ENCODE data around the gene IL10RA.

IL10RA gene

DNA sequence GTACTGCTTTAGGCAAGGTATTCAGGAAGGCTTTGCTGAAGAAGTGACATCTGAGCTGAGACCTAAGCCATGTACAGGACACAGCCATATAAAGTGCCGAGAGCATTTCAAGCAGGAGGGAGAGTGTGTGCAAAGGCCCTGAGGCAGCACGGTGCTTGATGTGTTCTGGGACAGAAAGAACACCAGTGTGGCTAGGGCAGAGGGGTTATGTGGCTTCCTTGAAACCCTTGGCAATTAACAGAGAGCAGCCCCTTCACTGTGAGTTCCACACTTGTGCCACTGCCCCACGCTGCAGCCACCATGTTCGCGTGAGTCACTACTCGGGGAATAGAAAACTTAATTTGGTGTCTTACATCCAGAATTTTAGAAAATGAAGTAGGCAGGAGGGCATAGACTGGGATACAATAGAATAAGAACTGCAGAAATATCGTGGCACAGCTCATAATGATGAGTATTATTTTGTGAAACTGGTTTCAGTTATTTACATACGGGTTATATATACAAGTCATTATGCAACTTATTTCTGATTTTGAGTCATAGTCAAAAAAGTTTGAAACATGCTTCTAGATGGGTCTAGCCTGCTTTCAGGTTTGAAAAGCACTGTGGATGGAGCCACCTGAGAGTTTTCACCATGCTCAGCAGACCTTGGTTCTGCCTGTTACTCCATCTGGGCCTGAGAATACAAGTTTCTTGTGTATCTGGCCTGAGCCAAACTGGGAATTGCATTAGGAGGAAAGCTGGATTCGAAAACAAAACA lies 11.8 kb downstream of the IL10RA start:
- TF ChIP-seq POLR2A (IDR thresholded peaks at IDR 0.05; ENCODE audit: low read depth, low read length) (peak; percentile 12; the same call in 1 of the 2 replicates), POLR2AphosphoS5 (IDR thresholded peaks at IDR 0.05; ENCODE audit: low read depth, low read length) (no peak)
- peak; percentile 56 for DNase-seq (ENCODE audit: insufficient read length)
- peak; percentile 94 for FAIRE-seq

DNA sequence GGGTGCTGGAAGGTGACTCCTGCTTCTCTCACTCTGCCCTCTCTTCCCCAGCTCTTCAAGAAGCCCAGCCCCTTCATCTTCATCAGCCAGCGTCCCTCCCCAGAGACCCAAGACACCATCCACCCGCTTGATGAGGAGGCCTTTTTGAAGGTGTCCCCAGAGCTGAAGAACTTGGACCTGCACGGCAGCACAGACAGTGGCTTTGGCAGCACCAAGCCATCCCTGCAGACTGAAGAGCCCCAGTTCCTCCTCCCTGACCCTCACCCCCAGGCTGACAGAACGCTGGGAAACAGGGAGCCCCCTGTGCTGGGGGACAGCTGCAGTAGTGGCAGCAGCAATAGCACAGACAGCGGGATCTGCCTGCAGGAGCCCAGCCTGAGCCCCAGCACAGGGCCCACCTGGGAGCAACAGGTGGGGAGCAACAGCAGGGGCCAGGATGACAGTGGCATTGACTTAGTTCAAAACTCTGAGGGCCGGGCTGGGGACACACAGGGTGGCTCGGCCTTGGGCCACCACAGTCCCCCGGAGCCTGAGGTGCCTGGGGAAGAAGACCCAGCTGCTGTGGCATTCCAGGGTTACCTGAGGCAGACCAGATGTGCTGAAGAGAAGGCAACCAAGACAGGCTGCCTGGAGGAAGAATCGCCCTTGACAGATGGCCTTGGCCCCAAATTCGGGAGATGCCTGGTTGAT lies 12.6 kb downstream of the IL10RA start:
- no peak for TF ChIP-seq TAF1 (IDR thresholded peaks at IDR 0.05; ENCODE audit: borderline replicate concordance, low read depth, low read length)
- TF ChIP-seq POLR2AphosphoS5 (IDR thresholded peaks at IDR 0.05; ENCODE audit: low read depth, low read length) = no peak
- no peak; the same call in 1 of the 2 replicates for TF ChIP-seq POLR2A (IDR thresholded peaks at IDR 0.05; ENCODE audit: low read depth, low read length)
- FAIRE-seq (peak; percentile 69), DNase-seq (ENCODE audit: insufficient read length) (no peak)

DNA sequence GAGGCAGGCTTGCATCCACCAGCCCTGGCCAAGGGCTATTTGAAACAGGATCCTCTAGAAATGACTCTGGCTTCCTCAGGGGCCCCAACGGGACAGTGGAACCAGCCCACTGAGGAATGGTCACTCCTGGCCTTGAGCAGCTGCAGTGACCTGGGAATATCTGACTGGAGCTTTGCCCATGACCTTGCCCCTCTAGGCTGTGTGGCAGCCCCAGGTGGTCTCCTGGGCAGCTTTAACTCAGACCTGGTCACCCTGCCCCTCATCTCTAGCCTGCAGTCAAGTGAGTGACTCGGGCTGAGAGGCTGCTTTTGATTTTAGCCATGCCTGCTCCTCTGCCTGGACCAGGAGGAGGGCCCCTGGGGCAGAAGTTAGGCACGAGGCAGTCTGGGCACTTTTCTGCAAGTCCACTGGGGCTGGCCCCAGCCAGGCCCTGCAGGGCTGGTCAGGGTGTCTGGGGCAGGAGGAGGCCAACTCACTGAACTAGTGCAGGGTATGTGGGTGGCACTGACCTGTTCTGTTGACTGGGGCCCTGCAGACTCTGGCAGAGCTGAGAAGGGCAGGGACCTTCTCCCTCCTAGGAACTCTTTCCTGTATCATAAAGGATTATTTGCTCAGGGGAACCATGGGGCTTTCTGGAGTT lies 13.3 kb downstream of the IL10RA start:
- FAIRE-seq (peak; percentile 40), DNase-seq (ENCODE audit: insufficient read length) (no peak)

DNA sequence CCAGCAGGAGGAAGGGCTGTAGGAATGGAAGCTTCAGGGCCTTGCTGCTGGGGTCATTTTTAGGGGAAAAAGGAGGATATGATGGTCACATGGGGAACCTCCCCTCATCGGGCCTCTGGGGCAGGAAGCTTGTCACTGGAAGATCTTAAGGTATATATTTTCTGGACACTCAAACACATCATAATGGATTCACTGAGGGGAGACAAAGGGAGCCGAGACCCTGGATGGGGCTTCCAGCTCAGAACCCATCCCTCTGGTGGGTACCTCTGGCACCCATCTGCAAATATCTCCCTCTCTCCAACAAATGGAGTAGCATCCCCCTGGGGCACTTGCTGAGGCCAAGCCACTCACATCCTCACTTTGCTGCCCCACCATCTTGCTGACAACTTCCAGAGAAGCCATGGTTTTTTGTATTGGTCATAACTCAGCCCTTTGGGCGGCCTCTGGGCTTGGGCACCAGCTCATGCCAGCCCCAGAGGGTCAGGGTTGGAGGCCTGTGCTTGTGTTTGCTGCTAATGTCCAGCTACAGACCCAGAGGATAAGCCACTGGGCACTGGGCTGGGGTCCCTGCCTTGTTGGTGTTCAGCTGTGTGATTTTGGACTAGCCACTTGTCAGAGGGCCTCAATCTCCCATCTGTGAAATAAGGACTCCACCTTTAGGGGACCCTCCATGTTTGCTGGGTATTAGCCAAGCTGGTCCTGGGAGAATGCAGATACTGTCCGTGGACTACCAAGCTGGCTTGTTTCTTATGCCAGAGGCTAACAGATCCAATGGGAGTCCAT lies 14.1 kb downstream of the IL10RA start:
- DNase-seq (ENCODE audit: insufficient read length) = no peak
- no peak for FAIRE-seq
- TF ChIP-seq POLR2A (IDR thresholded peaks at IDR 0.05; ENCODE audit: low read depth, low read length) = peak; percentile 40; the same call in 1 of the 2 replicates
- TF ChIP-seq POLR2AphosphoS5 (IDR thresholded peaks at IDR 0.05; ENCODE audit: low read depth, low read length) = no peak

More for the DNA sequence above, 13.3 kb downstream of the IL10RA start:
- TF ChIP-seq TAF1 (IDR thresholded peaks at IDR 0.05; ENCODE audit: borderline replicate concordance, low read depth, low read length) = no peak
- TF ChIP-seq POLR2A (IDR thresholded peaks at IDR 0.05; ENCODE audit: low read depth, low read length) = no peak; the same call in 1 of the 2 replicates
- no peak for TF ChIP-seq POLR2AphosphoS5 (IDR thresholded peaks at IDR 0.05; ENCODE audit: low read depth, low read length)

DNA sequence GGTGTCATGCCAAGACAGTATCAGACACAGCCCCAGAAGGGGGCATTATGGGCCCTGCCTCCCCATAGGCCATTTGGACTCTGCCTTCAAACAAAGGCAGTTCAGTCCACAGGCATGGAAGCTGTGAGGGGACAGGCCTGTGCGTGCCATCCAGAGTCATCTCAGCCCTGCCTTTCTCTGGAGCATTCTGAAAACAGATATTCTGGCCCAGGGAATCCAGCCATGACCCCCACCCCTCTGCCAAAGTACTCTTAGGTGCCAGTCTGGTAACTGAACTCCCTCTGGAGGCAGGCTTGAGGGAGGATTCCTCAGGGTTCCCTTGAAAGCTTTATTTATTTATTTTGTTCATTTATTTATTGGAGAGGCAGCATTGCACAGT lies 14.6 kb downstream of the IL10RA start:
- FAIRE-seq = peak; percentile 21
- DNase-seq (ENCODE audit: insufficient read length) = no peak
- no peak for TF ChIP-seq POLR2A (IDR thresholded peaks at IDR 0.05; ENCODE audit: low read depth, low read length)
- TF ChIP-seq TAF1 (IDR thresholded peaks at IDR 0.05; ENCODE audit: borderline replicate concordance, low read depth, low read length) = no peak
- TF ChIP-seq POLR2AphosphoS5 (IDR thresholded peaks at IDR 0.05; ENCODE audit: low read depth, low read length) = no peak

DNA sequence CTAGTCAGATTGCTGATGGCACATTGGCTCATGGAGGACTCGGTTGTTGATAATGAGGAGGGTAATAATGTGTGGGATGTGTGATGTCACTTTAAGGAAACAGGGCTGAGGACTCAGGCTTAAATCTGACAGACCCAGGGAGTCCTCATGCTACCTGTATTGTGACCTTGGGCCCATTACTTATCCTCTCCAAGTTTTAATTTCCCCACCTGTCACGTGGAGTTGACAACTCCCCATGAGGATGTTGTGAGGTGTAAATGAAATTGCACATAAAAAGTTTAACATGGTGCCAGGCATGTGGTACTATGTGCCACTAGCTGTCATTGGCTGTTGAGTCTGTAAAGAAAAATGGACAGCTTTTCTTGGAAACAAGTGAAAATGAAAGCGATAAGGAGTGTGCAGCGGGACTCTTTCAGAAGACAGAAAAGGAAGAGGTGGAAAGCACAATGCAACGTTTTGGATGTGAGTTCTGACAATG lies 15.3 kb downstream of the IL10RA start:
- peak; percentile 89 for FAIRE-seq
- DNase-seq (ENCODE audit: insufficient read length) = no peak
- no peak for TF ChIP-seq POLR2AphosphoS5 (IDR thresholded peaks at IDR 0.05; ENCODE audit: low read depth, low read length)

DNA sequence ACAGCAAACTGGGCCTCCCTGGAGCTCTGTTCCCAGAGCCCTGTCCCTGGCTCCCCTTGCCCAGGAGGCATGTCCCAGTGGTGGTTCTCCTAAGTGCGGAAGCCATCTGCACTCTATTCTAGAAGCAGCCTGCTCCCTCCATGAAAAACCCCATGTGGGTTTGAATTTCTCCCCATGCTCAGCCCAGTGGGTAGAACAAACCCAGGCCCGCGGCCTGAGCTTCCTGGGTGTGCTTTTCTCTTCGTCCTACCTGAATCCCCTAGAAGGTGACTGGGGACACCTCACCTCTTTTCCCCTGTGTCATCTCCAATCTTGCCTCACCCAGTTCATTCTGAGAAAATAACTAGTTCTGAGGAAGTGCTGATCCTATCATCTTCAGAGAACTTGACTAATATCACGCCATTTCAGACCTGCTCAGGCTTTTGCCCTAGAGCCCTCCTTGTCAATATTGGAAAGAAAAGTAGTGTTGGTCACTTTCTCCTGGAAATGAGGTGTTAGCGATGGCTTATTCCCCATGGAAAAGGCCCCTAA lies 15.9 kb downstream of the IL10RA start:
- TF ChIP-seq POLR2AphosphoS5 (IDR thresholded peaks at IDR 0.05; ENCODE audit: low read depth, low read length) (no peak), POLR2A (IDR thresholded peaks at IDR 0.05; ENCODE audit: low read depth, low read length) (no peak), TAF1 (IDR thresholded peaks at IDR 0.05; ENCODE audit: borderline replicate concordance, low read depth, low read length) (no peak)
- DNase-seq (ENCODE audit: insufficient read length) = no peak
- no peak for FAIRE-seq

DNA sequence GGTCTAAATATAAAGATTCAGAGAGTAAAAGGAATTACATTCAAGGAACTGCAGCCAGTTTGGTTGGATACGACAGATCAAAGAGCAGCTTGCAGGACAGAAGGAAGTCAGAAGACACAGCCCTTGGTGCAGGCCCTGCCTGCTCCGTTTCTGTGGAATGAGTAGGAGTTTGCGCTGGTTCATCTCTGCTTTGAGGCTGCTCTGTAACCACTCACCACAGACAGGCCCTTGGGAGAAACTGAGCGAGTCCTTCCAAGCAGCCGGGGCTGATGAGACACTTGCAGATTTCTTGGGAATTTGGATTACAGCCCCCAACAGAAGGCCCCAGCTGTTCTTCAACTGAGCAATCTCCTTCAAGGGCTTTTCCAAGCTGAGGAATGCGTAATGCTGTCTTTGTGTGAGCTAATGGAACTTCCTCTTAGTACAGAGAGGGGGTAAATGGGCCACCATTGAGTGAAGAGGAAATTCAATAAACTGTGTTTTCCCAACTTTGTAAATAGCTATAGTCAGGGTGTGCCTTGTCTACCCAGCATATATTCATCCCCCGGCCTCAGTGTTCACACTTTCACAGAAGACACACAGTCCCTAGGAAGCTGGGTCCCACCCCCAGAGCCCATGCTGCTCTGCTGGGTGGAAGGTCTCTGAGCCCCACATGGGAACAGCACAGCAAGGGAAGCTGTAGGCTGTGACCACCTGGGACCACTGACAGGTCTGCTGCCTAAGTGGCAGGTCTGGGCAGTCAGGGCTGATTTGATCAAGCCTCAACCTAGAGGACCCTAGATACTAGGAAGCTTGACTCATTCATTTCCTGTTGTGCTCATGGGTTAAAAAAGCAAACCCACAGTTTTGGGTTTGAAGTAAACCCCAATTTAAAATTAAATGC lies 16.6 kb downstream of the IL10RA start:
- FAIRE-seq (peak; percentile 68), DNase-seq (ENCODE audit: insufficient read length) (no peak)
- TF ChIP-seq TAF1 (IDR thresholded peaks at IDR 0.05; ENCODE audit: borderline replicate concordance, low read depth, low read length) (no peak), POLR2AphosphoS5 (IDR thresholded peaks at IDR 0.05; ENCODE audit: low read depth, low read length) (no peak), POLR2A (IDR thresholded peaks at IDR 0.05; ENCODE audit: low read depth, low read length) (no peak)

DNA sequence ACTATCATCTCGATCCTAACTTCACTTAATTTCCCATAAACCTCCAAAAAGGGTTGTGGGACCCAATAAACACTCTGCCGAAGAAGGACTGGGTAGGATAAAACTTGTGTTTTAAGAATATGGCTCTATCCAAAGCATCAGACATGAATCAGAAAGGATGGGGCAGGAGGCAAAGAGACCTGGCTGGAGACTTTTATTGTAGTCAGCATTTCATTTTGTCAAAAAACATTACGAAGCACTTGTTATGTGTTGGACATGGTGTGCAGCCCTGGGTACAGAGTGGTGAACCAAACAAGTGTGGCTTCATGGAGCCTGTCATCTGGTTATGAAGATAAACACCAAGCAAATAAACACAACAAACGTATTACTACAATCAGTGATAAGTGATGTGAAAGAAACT lies 17.3 kb downstream of the IL10RA start:
- no peak for TF ChIP-seq TAF1 (IDR thresholded peaks at IDR 0.05; ENCODE audit: borderline replicate concordance, low read depth, low read length)
- TF ChIP-seq POLR2AphosphoS5 (IDR thresholded peaks at IDR 0.05; ENCODE audit: low read depth, low read length) = no peak
- no peak for TF ChIP-seq POLR2A (IDR thresholded peaks at IDR 0.05; ENCODE audit: low read depth, low read length)
- DNase-seq (ENCODE audit: insufficient read length) = no peak

DNA sequence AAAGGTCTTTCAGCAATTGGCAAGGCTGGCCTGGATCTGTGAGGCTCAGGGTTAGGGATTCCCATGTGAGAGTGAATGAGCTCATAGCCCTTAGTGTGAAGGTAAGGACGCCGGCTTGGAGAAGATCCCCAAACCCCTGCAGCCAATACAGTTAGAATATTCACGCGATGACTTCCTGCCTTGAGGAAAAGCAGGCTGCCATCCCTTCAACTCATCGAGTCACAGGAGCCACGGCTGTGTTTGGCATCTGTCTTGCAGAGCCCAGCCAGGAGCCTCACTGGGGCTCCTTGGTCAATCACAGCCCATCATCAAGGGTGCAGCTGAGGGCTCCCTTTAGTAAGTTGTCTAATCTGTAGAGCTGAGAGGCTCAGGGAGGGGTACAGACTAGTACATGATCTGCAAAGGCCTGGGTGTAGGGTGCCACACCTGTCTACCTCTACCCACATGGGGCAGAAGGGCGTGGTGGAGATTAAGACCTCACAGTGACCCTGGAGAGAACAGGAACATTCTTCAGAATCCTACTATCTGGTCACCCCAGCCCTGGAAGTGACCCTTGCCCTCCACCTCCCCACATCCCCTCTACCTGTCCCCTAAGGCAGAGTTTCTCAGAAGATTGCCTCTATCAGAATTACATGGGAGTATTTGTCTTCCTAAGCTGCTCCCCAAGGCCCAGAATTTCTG lies 18.5 kb downstream of the IL10RA start:
- DNase-seq (ENCODE audit: insufficient read length) (no peak), FAIRE-seq (no peak)
- TF ChIP-seq POLR2AphosphoS5 (IDR thresholded peaks at IDR 0.05; ENCODE audit: low read depth, low read length) (no peak), TAF1 (IDR thresholded peaks at IDR 0.05; ENCODE audit: borderline replicate concordance, low read depth, low read length) (no peak), POLR2A (IDR thresholded peaks at IDR 0.05; ENCODE audit: low read depth, low read length) (no peak)

More for the DNA sequence above, 17.3 kb downstream of the IL10RA start:
- FAIRE-seq = peak; percentile 67
